HEK293T (cell line): ENCODE measurements around the gene LRRC37A2.
"Not testable (repeated sequence)": the region's sequence is repeated elsewhere in the genome, so short reads cannot be mapped to it uniquely, and the experiment has no call there.

Experiments used
- ARNT ChIP-seq: fragments of 450-650 bp; IDR thresholded peaks from 2 replicates; pipeline ENCODE4 v1.6.1; 2017; ENCODE audit warnings: mild to moderate bottlenecking
- ELF4 ChIP-seq: fragments of 450-650 bp; IDR thresholded peaks from 2 replicates; pipeline ENCODE4 v1.6.1; 2017; ENCODE audit warnings: antibody characterized with exemption
- FOXA1 ChIP-seq: fragments of 450-650 bp; IDR thresholded peaks from 2 replicates; pipeline ENCODE4 v1.6.1; 2016; ENCODE audit warnings: mild to moderate bottlenecking
- FOXK2 ChIP-seq: fragments of 450-650 bp; IDR thresholded peaks from 2 replicates; pipeline ENCODE4 v1.6.1; 2016; ENCODE audit warnings: mild to moderate bottlenecking
- FOXM1 ChIP-seq: fragments of 450-650 bp; IDR thresholded peaks from 2 replicates; pipeline ENCODE4 v1.6.1; 2017; ENCODE audit warnings: mild to moderate bottlenecking, borderline replicate concordance
- L3MBTL2 ChIP-seq: fragments of 450-650 bp; conservative IDR thresholded peaks from 2 replicates; pipeline ENCODE4 v1.6.1; 2016; ENCODE audit warnings: mild to moderate bottlenecking
- SP1 ChIP-seq: fragments of 450-650 bp; IDR thresholded peaks from 2 replicates; pipeline ENCODE4 v1.6.1; 2017
- TARDBP ChIP-seq: fragments of 450-650 bp; IDR thresholded peaks from 2 replicates; pipeline ENCODE4 v1.6.1; 2016
- TF ChIP-seq, protein P1 (sequence below): fragments of 450-650 bp; IDR thresholded peaks from 2 replicates; pipeline ENCODE4 v1.6.1; 2016

DNA sequence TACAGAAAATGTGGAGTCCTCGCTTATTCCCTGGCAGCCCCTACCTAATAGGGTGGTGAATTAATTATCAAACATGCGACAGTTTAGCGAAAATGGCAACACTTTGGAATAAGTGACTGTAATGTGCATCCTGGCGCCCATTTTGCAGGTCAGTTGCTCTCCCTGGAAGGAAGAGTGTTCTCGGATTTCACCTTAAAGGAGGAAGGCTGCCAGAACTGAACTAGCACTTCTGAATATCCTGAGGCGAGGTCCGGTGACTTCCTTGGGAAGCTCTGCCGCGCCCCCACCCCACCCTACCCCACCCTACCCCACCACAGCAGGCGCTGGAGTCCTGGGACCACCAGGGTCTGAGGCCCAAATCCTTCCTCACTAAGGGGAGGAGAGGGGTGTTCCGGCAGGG, at the start of gene LRRC37A2:
- TF ChIP-seq FOXK2, ARNT, FOXM1, L3MBTL2, FOXA1, ELF4, SP1, TARDBP: not testable (repeated sequence)
- TF ChIP-seq, protein P1, sequence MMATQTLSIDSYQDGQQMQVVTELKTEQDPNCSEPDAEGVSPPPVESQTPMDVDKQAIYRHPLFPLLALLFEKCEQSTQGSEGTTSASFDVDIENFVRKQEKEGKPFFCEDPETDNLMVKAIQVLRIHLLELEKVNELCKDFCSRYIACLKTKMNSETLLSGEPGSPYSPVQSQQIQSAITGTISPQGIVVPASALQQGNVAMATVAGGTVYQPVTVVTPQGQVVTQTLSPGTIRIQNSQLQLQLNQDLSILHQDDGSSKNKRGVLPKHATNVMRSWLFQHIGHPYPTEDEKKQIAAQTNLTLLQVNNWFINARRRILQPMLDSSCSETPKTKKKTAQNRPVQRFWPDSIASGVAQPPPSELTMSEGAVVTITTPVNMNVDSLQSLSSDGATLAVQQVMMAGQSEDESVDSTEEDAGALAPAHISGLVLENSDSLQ = not testable (repeated sequence)
